GM20000 (cell line): Measurements from ENCODE around the gene LRRC8B.

Source experiments
- DNase-seq: peaks from one replicate; pipeline ENCODE4 v3.0.0; 2012; ENCODE audit warnings: low spot score
- CTCF ChIP-seq: IDR thresholded peaks from 2 replicates; pipeline ENCODE4 v1.5.1; 2012; ENCODE audit warnings: mild to moderate bottlenecking, control low read depth; ENCODE audit errors: extremely low read depth, missing control alignments

The LRRC8B gene

GRCh38 chr1:89524369-89525168 lies at the start of gene LRRC8B:
TSS of gene LRRC8B (plus strand) at chr1:89524829. CDS start at chr1:89582651, 57,822 bp downstream.
- peak; percentile 90 for DNase-seq

GRCh38 chr1:89475269-89475668 lies 49.4 kb upstream of the LRRC8B start:
- TF ChIP-seq CTCF, result no peak
- no peak for DNase-seq

More at GRCh38 chr1:89524369-89525168, at the start of gene LRRC8B:
- no peak for TF ChIP-seq CTCF

GRCh38 chr1:89476072-89476471 lies 48.6 kb upstream of the LRRC8B start:
- no peak for TF ChIP-seq CTCF
- DNase-seq, result no peak

GRCh38 chr1:89483010-89483756 lies 41.4 kb upstream of the LRRC8B start:
- peak; percentile 65 for DNase-seq
- peak; percentile 46 for TF ChIP-seq CTCF

GRCh38 chr1:89483757-89484077 lies 40.9 kb upstream of the LRRC8B start:
- DNase-seq, result no peak
- TF ChIP-seq CTCF, result no peak

GRCh38 chr1:89484092-89485038 lies 40.3 kb upstream of the LRRC8B start:
- DNase-seq, result no peak
- TF ChIP-seq CTCF, result no peak

GRCh38 chr1:89487972-89488371 lies 36.7 kb upstream of the LRRC8B start:
- no peak for TF ChIP-seq CTCF
- no peak for DNase-seq
